ENCODE results near the gene VWA3B.

VWA3B gene

DNA sequence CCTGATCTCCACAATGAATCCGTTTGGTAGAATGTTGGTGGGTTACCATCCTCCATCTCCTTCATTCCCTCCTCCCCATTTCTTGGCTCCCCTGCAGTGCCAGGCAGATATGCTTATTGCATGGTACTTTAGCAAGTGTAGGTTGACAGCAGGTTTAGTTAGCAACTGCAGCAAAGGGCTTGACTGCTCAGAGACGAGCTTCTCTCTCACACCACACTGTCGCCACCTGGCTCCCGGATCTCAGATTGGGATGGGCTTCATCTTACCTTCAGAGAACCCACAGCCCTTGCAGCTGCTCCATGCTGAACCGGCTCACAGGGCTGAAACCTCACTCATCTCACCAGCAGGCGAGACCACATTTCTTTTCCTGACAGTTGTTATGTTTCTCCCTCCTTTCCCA lies 88.8 kb downstream of the VWA3B start:
- DNase-seq: no peak

DNA sequence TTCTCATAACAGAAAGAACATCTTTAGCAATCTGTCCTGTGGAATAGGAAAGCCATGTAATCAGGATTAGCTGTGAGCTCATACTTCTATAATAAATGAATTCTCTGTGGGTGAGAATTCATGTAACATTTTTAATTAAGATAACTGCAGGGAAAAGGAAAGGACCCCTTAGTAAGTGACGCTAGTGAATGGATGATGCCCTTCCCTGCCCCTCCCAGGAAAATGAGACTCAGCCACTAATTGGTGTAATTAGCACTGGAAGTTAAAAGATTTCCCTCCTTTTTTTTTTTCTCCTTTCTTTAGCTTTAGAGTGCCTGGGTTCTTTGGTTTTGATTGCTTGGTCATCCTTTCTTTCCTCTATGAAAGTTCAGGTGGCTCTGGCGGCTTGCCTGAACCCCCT lies 90.3 kb downstream of the VWA3B start:
- no peak for DNase-seq

DNA sequence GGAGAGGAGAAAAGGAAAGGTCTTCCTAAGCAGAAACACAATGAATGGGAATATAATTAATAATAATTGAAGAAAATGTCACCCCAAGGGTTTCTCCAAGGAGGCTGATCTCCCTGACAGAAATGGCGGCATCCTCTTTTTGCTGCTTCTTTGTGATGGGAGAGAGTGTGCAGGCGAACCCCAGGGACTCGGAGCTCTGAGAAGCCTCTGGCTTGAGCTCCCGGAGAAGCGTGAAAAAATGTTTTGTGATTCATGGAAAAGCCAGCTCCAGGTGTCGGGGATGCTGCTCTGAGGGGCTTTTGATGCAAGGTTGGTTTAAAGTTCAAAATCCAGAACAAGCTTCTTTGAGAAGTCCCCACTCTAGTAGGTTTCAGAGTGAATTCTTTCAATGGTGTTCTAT lies 91.0 kb downstream of the VWA3B start:
- DNase-seq: no peak

DNA sequence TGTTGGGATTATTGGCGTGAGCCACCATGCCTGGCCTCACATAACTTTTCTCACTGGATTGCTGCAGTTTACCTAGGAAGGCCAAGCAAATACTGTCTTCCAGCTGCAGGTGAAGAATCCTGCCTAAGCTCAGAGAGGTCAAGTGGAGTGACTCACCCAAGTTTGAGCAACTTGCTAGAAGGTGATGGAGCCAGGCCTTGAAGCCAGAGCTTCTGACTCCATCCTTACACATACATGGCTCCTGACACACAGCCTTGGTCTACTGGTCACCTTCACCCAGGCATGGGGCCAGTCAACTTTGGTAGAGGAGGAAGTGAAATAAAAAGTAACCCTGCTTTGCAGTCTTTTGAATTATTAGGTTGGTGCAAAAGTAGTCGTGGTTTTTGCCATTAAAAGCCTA lies 93.5 kb downstream of the VWA3B start:
- no peak for DNase-seq

DNA sequence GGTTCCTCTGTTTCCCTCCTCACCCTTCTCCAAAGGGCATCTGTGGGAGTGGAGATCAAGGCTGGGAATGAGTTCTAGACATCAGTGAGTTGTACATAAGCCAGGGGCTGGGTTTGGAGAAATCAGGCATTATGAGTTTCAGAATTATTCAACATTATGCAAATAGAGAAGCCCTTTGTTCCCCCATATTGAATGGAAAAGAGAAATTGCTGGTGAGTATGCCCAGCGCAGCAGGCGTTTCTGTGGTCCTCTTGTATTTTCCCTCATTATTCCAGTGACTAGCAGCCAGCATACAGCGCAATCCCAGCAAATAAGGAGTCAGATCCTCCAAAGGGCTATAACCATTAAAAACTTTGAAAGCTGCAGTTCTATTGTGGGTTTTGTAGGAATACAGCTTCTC lies 94.4 kb downstream of the VWA3B start:
- no peak for DNase-seq

DNA sequence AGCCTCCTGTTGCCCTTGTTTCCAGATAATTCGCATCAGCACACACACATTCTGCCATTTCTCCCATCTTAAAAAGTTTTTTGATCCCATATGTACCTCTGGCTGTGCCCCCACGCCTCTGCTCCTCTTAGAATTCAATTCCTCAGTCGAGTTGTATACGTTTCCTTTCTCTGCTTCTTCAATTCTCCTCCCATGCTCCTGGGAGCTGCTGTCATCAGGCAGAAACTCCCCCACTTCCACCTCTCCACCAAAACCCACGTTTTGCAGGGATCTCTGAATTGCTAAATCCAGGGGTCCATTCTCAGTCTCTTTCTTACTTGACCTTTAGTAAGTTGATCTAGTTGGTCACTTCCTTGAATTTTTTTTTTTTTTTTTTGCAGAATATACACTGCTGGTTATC lies 98.8 kb downstream of the VWA3B start:
- DNase-seq: no peak

DNA sequence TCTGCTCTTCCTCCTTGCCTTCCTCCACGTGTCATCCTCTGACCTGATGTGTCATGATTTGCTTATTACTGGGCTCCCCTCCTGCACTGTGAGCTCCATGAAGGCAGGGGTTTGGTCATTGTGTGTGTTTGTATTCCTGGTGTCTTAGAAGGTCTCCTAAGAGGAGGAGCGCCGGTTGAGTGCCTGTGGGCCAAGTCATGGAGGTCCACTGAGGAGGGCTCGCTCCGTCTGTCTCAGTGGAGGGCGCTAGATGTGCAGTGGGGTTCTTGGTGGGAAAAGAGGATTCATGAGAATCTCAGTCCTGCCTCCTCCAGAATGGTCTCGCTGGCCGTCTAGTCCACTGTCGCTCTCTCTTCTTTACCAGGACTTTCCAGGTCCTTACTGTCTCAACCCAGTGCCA lies 100.2 kb downstream of the VWA3B start:
- DNase-seq: no peak

DNA sequence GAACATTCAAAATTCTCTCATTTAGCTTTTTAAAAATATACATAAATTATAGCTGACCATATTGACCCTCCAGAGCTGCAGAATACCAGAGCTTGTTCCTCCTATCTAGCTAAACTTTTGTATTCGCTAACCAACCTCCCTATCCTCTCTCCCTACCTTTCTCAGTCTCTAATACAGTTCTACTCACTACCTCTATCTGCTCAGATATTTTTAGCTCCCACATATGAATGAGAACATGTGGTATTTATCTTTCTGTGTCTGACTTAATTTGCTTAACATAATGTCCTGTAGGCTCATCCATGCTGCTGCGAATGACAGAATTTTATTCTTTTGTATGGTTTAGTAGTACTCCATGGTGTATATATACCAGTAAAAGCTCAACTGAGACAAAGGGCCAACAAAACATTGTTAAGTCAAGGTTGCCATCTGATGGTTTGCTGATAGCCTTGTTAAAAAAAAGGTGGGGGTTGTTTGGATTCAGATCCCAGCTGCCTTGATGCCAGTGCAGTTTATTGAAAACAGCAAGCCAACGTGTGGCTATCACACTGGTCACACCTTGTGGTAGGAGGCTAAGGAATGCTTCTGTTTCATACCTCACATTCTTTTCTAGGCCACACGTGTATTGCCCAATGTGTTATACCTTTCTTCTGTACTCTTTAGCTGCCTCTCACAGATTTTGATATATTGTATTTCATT lies 101.5 kb downstream of the VWA3B start:
- DNase-seq: no peak

DNA sequence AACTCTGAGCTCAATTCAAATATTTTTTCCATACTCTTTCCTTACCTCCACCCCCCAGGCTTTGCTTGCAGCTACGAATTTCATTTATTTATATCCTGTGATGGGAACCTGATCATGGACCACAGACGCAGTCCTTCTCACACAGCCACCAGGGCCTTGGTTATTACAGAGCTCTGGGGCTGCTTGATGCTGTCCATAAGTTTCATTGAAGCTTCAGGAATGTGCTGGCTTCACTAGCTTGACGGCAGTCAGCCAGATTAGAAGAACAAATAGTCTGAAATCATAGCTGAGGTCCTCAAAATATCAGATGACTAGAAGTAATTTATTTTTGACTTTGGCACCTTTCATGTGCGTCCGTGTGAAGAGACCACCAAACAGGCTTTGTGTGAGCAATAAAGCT lies 104.9 kb downstream of the VWA3B start:
- DNase-seq: no peak

DNA sequence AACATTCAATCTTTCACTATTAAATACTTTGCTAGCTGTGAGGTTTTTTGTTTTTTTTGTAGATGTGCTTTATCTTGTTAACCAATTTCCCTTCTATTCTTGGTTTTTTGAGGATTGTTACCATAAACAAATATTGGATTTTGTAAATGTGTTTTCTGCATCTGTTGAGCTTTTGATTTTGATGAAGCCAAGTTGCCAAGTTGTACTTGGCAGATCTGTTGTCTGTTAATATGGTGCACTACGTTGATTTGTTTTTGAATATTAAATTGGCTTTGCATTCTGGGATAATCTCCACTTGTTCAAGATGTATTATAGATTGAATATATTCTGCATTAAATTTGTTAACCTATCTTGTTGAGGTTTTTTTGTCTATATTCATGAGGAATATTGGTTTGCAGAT lies 114.6 kb downstream of the VWA3B start:
- DNase-seq: no peak

DNA sequence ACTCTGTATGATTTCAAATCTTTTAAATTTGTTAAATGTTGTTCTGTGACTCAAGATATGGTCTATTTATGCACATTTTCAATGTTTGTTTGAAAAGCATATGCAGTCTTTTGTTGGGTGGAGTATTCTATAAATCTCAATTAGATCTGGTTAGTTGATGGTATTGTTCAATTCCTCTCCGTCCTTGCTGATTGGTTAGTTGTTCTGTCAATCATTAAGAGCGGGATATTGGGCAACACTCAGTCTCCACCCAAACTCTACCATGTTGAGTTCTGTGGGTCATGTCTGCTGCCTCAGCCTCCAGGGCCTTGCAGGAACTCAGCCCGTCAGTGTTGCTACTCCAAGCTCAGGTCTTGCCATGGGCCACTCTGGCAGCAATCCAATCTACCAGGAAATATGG lies 118.9 kb downstream of the VWA3B start:
- DNase-seq: no peak

DNA sequence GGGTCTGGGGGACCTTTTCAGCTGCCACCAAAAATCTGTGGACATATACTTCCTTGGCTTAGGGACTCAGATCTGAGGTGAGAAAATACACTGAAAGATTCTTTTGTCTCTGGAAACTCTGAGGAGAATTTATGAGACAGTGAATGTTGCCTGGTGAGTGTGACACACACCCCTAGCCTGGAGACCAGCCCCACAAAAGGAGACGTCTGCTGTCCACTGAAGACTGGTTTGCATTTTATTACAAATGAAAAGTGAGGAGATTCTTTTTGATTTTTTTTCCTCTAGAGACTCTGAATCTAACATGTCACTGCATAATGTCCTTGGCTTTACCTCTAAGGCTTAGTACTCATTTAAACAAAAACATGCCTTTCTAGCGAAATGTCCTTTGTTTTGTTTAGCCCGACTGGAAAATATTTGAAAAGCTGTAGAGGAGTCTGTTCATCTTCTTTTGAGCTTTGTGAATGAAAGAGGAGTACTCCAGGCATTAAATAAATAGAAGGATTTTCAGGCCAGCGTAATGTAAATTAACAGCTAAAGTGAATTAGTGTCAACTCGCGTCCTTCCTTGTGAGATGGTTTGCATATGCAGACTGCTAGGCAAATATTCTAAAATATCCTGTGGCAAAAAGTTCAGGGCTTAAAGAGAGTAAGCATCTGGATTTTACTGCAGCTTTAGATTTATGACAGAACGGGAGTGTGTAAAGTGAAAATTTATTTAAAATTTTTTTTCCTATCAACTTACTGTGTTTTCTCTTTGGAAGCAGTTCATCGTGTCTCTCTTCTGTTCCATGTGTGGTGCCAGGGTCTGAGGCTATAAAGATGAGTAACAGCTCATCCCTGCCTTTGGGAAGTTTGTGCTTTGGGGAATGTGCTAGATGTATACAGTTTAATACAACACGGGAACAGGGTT lies 125.4 kb downstream of the VWA3B start:
- no peak for DNase-seq

DNA sequence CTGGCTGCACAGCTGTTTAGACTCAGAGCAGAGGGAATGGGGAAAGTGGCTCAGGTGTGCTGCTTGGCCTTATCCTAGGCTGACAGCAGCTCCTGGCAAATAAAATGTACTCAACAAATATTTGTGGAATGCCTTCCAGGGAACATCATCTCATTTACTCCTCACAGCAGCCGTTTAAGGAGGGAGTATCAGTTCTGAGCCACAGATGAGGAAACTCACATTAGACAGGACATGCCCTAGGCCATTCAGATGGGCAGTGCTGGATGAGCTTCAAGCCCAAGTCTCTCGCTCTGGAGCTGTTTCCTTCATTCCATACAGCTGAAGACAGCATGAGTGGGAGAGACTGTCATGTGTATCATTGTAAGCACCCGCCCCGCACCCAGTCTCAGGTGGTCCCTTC lies 129.6 kb downstream of the VWA3B start:
- DNase-seq: no peak

DNA sequence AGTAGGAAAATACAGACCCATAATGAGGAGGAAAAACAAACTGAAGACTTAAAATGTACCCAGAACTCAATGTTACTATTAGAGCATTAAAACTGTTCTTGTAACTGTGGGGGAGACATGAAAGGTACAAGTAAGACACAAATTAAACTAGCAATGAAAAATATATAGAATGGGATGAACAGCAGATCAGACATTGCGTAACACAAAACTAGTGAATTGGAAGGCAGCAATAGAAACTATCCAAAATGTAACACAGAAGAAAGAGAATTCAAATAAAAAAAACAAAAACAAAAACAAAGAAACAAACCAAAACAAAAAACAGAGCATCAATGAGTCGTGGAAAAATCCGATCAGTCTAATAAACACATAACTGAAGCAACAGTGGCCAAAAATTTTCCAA lies 132.2 kb downstream of the VWA3B start:
- DNase-seq: no peak

DNA sequence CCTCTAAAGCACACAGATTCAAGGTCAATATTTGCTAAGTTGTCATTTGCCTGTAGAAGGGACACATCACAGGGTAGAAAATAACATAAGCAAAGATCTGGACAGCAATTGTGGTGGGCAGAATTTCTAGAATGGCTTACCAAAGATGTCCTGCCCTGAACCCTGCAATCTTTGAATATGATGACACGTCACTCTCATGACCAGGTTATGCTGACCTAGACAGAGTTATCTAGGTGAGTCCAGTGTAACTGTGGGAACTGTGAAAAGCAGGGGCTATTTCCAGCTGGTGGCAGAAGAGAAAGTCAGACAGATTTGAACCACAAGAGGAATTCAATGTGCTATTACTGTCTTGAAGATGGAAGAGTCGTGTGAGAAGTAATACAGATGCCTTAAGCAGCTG lies 147.0 kb downstream of the VWA3B start:
- no peak for DNase-seq

DNA sequence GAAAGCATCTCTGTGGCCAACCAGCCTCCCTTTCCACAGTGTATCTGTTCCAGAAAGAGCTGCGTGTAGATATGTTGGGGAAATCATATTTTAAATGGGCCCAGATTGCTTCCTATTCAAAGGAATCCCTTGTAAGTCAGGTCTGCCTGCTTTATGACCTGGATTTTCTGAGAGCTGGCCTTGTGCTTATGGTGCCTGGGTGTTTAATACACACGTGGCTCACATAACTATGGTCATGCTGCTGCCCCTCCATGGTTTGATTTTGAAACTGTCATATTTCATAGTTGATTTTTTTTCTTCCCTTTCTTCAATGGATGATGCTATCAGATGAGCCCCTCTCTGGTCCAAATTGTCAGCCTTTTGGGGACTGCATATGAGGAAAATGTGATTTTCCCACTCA lies 147.8 kb downstream of the VWA3B start:
- DNase-seq: no peak

DNA sequence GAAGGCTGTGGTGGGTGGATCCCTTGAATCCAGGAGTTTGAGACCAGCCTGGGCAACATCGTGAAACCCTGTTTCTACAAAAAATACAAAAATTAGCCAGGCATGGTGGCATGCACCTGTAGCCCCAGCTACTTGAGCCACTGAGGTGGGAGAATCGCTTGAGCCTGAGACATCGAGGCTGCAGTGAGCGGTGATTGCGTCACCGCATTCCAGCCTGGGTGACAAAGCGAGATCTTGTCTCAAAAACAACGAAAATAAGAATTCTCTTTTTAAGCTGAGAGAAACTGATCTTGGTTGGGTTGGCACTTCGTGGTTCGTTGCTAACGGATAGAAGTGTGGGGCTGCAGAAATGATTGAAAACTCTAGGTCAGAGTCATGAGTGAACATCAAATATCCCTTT lies 150.0 kb downstream of the VWA3B start:
- no peak for DNase-seq

DNA sequence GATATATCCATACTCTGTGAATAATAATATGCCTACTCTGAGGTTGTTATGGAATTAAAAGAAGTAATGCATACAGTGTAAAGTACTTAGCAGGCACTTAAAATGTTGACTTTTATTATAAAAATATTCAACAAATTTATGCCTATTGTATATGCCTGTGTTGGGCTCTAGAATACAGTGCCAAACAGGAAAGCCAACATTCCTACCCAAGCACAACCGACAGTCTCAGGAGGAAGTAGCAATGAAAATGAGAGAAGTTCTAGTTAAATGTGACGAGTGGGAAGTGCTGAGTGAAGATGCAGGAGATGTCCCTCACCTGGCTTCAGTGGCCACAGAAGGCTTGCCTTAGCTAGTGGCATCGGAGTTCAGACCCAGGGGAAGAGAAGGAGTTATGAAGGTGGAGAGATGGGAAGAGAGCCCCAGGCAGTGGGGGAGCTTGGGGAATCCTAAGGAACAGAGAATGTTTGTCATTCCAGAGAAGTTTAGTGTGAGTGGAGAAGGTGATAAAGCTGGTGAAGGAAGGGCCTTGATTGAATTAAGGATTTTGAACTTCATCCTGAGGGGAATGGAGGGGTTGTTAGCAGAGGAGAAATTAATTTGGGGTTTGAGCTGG lies 153.9 kb downstream of the VWA3B start:
- DNase-seq: no peak

DNA sequence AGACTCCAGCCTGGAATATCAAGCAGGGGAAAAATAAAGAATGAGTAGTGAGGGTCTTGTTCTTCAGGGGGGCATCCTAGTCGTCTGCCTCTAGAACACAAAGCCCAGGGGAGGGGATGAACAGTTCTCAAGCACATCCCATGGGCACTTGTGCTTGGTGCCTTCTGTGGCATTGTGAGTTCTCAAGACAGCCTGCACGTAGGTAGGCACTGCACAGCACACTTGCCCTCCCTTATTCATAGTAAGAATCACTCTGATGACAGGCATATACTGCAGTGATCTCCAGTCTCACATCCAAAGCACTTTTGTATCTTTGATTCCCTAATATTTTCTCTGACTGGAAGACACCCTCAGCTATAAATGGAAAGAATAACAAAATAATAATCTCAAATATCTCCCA lies 154.6 kb downstream of the VWA3B start:
- no peak for DNase-seq

DNA sequence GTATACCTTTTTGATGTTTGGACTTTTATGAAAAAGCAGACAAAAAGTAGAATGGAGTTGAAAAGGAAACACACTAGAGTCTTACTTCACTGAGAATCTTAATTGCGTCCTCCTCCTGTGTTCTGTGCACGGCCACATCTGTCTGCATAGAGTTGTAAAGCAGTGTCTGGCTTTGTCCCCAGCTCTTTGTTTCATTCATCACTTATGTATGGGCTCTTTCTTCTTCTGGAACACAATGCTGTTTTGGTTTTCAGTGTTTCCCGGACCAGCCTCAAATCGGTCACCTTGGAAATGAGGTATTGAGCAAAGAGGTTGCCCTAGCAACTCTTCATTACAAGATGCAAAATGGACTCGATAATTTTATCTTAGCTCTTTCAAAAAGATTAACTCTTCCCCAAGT lies 155.0 kb downstream of the VWA3B start:
- no peak for DNase-seq

DNA sequence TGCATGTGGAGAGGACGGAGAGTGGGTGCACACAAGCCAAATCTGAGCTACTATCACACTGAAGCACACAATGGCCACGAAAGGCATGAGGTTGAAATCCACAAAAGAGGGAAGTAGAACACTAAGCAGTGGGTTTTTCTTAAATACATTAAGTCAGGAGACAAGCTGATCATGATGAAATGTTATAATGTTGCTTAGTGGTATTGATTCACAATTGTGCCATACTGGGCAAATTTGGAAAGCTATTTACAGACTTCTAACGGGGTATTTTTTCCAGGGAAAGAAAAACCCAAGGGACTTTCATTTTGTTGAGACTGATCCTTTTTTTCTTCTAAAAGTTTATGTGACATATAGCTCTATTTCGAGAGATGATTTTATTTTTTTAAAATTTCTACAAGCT lies 158.5 kb downstream of the VWA3B start:
- DNase-seq: no peak

DNA sequence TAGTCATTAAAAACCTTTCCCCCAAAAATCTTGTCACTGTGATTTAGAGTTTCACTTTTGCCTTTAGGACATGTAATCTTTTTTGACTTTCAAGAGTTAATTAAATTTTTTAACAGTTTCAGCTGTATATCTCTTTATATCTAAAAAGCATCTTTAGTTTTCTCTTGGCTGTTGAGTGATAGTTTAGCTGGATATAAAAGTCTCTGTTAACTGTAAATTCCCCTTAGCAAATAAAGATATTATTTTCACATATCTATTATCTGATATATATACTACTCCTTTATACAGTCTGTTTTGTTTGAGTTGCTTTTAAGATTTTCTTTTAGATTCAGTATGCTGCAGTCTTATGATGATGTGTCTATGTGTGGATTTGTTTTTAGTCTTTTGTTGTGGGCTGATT lies 160.4 kb downstream of the VWA3B start:
- no peak for DNase-seq

DNA sequence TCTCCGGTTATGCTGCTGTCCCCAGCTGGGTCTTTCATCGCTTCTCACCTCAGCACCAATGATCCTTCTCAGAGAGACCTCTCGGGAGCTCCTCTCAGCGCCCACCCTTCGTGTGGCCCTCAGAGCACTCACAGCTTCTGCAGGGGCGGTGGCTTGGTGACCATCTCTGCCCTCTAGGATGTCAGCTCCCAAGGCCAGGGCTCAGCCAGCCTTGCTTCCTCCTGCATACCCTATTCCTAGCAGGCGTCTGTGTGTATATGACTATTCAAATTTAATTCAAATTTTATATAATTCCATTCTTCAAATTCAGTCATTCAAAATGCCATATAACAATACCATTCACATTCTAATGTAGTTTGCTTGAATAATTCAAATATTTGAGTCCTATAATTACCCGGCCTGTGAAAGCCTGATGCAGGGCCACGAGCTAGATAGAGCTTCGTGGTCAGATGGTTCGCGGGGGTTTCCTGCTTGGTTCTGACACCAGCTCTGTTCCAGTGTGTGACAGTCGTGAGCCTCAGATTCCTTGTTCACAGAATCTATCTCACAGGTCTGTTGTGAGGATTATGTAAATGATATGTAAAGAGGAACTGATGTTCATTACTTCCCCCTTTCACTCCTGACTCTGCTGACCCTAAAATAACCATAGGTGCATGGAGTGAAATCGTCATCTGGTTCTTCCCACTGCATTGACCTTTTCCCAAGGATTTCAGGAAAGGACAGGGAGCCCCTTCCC lies 165.2 kb downstream of the VWA3B start:
- DNase-seq: no peak

All from 8988T (cell line).